Activated naive CD8-positive, alpha-beta T cell treated with anti-CD3 and anti-CD28 coated beads, Interleukin-2, amount 50 U/mL, for 24 hours (primary cell): ENCODE data around the gene TTBK1.

Experiments
- ATAC-seq: fragments of 150-1000 bp; cut with Tn5 transposase; one replicate; pipeline ENCODE4 v1.10.0; 2021
- DNase-seq: peaks from one replicate; pipeline ENCODE4 v3.0.0; 2021
- H3K27ac Mint-ChIP-seq: one replicate; pipeline ENCODE4 v1.8.0; 2021; ENCODE audit warnings: mild to moderate bottlenecking, mixed read lengths
- H3K27me3 Mint-ChIP-seq: one replicate; pipeline ENCODE4 v1.8.0; 2021; ENCODE audit warnings: mixed read lengths
- H3K36me3 Mint-ChIP-seq: one replicate; pipeline ENCODE4 v1.8.0; 2021; ENCODE audit warnings: low read depth, mixed read lengths
- H3K4me1 Mint-ChIP-seq: one replicate; pipeline ENCODE4 v1.8.0; 2021; ENCODE audit warnings: mixed read lengths
- H3K4me3 Mint-ChIP-seq: one replicate; pipeline ENCODE4 v1.8.0; 2021; ENCODE audit warnings: mild to moderate bottlenecking, moderate library complexity, mixed read lengths
- H3K9me3 Mint-ChIP-seq: one replicate; pipeline ENCODE4 v1.8.0; 2021; ENCODE audit warnings: mixed read lengths

Gene TTBK1

GRCh38 chr6:43217351-43217750, 25.9 kb upstream of the TTBK1 start:
- Mint-ChIP-seq H3K4me3 (no peak overlapping the region), H3K27me3 (no peaks in the 10 kb centered on the region), H3K4me1 (peaks cover 11% of the 10 kb centered on the region), H3K36me3 (peaks cover 17% of the 10 kb centered on the region), H3K9me3 (no peaks in the 10 kb centered on the region), H3K27ac (no peak overlapping the region)
- ATAC-seq, result no peak
- DNase-seq, result no peak

- peaks cover 19% of the 10 kb centered on the region for H3K36me3 Mint-ChIP-seq
Observed at GRCh38 chr6:43219119-43219518, 24.2 kb upstream of the TTBK1 start.

DNA sequence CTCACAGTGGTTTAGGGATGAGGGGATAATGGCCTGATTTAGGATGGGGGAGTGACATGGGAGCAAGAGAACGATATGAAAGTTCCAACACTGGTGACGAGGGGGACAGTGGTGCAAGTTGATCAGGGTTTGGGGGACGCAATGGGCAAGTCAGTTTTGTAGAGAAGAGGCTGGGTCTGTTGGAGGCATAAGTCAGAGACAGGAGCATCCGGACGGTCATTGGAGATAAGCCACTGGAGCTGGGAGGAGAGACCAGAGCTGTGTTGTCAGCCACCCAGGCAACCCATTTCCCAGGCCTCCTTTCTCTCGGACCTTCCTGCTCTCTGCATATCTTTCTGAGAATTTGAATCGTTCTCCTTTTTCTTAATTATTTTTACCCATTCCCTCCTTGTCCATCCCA, 23.5 kb upstream of the TTBK1 start:
- H3K4me3 Mint-ChIP-seq, result no peak overlapping the region
- H3K27ac Mint-ChIP-seq, result no peak overlapping the region
- DNase-seq, result no peak
- no peak for ATAC-seq
- no peaks in the 10 kb centered on the region for H3K27me3 Mint-ChIP-seq
- peaks cover 21% of the 10 kb centered on the region for H3K36me3 Mint-ChIP-seq
- peaks cover 31% of the 10 kb centered on the region for H3K4me1 Mint-ChIP-seq
- H3K9me3 Mint-ChIP-seq, result no peaks in the 10 kb centered on the region

More at GRCh38 chr6:43219119-43219518, 24.2 kb upstream of the TTBK1 start:
- DNase-seq (no peak), ATAC-seq (no peak)
- no peak overlapping the region for H3K4me3 Mint-ChIP-seq
- H3K27ac Mint-ChIP-seq, result no peak overlapping the region
- no peaks in the 10 kb centered on the region for H3K9me3 Mint-ChIP-seq
- H3K4me1 Mint-ChIP-seq, result peaks cover 24% of the 10 kb centered on the region
- no peaks in the 10 kb centered on the region for H3K27me3 Mint-ChIP-seq

GRCh38 chr6:43220439-43220951, 22.8 kb upstream of the TTBK1 start:
- no peak for DNase-seq
- H3K9me3 Mint-ChIP-seq, result no peaks in the 10 kb centered on the region
- peaks cover 20% of the 10 kb centered on the region for H3K36me3 Mint-ChIP-seq
- H3K27me3 Mint-ChIP-seq, result no peaks in the 10 kb centered on the region
- H3K4me3 Mint-ChIP-seq, result no peak overlapping the region
- H3K27ac Mint-ChIP-seq, result no peak overlapping the region
- peaks cover 37% of the 10 kb centered on the region for H3K4me1 Mint-ChIP-seq
- no peak for ATAC-seq

- ATAC-seq (no peak), DNase-seq (no peak)
- Mint-ChIP-seq H3K27me3 (no peaks in the 10 kb centered on the region), H3K9me3 (no peaks in the 10 kb centered on the region), H3K27ac (no peak overlapping the region), H3K4me1 (peaks cover 45% of the 10 kb centered on the region), H3K36me3 (peaks cover 25% of the 10 kb centered on the region), H3K4me3 (no peak overlapping the region)
Observed at GRCh38 chr6:43221046-43221972, 22.0 kb upstream of the TTBK1 start.

GRCh38 chr6:43222418-43223059, 20.7 kb upstream of the TTBK1 start:
- Mint-ChIP-seq H3K36me3 (peaks cover 29% of the 10 kb centered on the region), H3K9me3 (no peaks in the 10 kb centered on the region), H3K27ac (peak overlapping the region; percentile 50), H3K4me3 (no peak overlapping the region), H3K27me3 (no peaks in the 10 kb centered on the region), H3K4me1 (peaks cover 52% of the 10 kb centered on the region)
- ATAC-seq, result no peak
- no peak for DNase-seq

- Mint-ChIP-seq H3K27ac (peak overlapping the region; percentile 50), H3K9me3 (no peaks in the 10 kb centered on the region), H3K4me3 (no peak overlapping the region), H3K4me1 (peaks cover 59% of the 10 kb centered on the region), H3K27me3 (no peaks in the 10 kb centered on the region), H3K36me3 (peaks cover 31% of the 10 kb centered on the region)
- no peak for ATAC-seq
- no peak for DNase-seq
Observed at GRCh38 chr6:43223175-43223574, 20.1 kb upstream of the TTBK1 start.

- peak overlapping the region; percentile 8 for H3K27ac Mint-ChIP-seq
- H3K27me3 Mint-ChIP-seq, result peaks cover under 1% of the 10 kb centered on the region
- peaks cover 26% of the 10 kb centered on the region for H3K36me3 Mint-ChIP-seq
- H3K9me3 Mint-ChIP-seq, result no peaks in the 10 kb centered on the region
- peaks cover 68% of the 10 kb centered on the region for H3K4me1 Mint-ChIP-seq
- H3K4me3 Mint-ChIP-seq, result peak overlapping the region; percentile 33
- DNase-seq (no peak), ATAC-seq (no peak)
Observed at GRCh38 chr6:43226192-43226851, 17.0 kb upstream of the TTBK1 start.

DNA sequence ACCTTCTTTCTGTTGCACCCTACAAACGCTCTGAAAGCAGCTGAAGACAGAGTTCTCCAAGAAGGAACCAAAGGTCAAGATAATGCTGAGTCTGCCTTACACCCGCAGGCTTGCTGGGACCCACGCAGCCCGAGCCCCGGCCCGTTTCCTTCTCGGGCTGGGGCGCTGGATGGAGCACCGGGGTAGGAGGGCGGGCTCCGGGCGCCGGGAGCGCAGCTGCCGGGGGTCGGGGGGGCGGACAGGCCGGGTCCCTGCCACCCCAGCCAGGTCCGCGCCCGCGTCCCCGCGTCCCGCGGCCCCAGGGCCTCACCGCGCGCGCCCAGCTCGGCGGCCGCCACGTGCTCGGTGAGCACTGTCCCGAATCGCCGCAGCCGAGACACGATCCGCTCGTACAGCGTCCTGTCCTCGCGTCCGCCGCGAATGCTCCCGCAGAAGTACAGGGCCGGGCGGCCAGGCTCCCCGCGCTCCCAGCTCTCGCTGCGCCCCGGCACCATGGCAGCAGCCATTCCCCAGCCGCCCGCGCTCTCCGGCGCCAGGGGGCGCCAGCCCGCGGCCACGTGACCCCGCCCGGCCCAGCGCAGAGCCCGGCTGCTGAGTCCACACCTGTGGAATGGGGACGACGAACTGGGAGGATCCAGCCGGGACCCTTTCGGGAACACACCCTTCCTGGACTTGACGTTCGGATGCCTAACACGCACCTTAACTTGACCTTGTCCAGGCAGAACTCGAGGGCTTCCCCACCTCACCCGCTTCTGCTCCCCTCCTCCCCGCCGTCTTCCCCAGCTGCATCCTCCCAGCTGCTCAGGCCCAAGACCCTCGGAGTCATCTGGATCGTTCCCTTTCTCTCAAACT, 14.1 kb upstream of the TTBK1 start, which contains the start of gene DNPH1:
Gene DNPH1, minus strand, starts transcription at position 531 of the 852 bp plus-strand sequence. Its CDS starts 25 bp downstream, at position 506.
- Mint-ChIP-seq H3K27ac (peak within 1 kb of the TSS; percentile 91), H3K4me3 (peak within 1 kb of the TSS; percentile 91), H3K36me3 (peaks cover 22% of the 10 kb centered on the region), H3K4me1 (peaks cover 47% of the 10 kb centered on the region), H3K9me3 (no peaks in the 10 kb centered on the region), H3K27me3 (peaks cover 3% of the 10 kb centered on the region)
- ATAC-seq, result peak; percentile 86
- DNase-seq, result peak; percentile 88

GRCh38 chr6:43229803-43230620, 13.3 kb upstream of the TTBK1 start:
- peaks cover 40% of the 10 kb centered on the region for H3K4me1 Mint-ChIP-seq
- H3K27me3 Mint-ChIP-seq, result peaks cover 3% of the 10 kb centered on the region
- no peak for ATAC-seq
- no peak for DNase-seq
- peak overlapping the region; percentile 87 for H3K27ac Mint-ChIP-seq
- peak overlapping the region; percentile 91 for H3K4me3 Mint-ChIP-seq
- H3K36me3 Mint-ChIP-seq, result peaks cover 20% of the 10 kb centered on the region
- no peaks in the 10 kb centered on the region for H3K9me3 Mint-ChIP-seq

DNA sequence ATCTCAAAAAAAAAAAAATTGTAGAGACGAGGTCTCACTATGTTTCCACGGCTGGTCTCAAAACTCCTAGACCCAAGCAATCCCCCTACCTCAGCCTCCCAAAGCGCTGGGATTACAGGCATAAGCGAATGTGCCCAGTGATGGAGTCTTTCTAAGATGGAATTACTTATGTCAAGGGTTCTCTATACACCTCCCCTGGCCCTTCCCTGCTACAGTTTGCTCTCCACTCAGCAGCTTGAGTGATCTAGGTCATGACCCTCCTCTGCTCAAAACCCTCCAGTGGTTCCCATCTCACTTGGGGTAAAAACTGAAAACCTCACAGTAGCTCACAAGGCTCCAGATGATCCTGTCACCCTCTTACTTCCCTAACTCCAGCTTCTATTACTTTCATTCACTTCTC, 12.2 kb upstream of the TTBK1 start:
- no peak for DNase-seq
- H3K27ac Mint-ChIP-seq, result no peak overlapping the region
- no peak for ATAC-seq

GRCh38 chr6:43231735-43232450, 11.4 kb upstream of the TTBK1 start:
- Mint-ChIP-seq H3K4me3 (no peak overlapping the region), H3K27ac (no peak overlapping the region), H3K36me3 (peaks cover 8% of the 10 kb centered on the region), H3K4me1 (peaks cover 21% of the 10 kb centered on the region), H3K27me3 (peaks cover 5% of the 10 kb centered on the region), H3K9me3 (no peaks in the 10 kb centered on the region)
- no peak for ATAC-seq
- DNase-seq, result no peak

More for the DNA sequence above, 12.2 kb upstream of the TTBK1 start:
- Mint-ChIP-seq H3K9me3 (no peaks in the 10 kb centered on the region), H3K4me3 (no peak overlapping the region), H3K4me1 (peaks cover 29% of the 10 kb centered on the region), H3K27me3 (peaks cover 3% of the 10 kb centered on the region), H3K36me3 (peaks cover 12% of the 10 kb centered on the region)
